CD4-positive, alpha-beta T cell treated with Interleukin-1 beta for 1 hour (primary cell): ENCODE data around the gene HHEX.
"Not testable (repeated sequence)": the region's sequence is repeated elsewhere in the genome, so short reads cannot be mapped to it uniquely, and the experiment has no call there.

Experiments
- DNase-seq, 2 donors: peaks; one replicate each; pipeline ENCODE4 v3.0.0-alpha.2; 2020 to 2022

Gene HHEX

DNA sequence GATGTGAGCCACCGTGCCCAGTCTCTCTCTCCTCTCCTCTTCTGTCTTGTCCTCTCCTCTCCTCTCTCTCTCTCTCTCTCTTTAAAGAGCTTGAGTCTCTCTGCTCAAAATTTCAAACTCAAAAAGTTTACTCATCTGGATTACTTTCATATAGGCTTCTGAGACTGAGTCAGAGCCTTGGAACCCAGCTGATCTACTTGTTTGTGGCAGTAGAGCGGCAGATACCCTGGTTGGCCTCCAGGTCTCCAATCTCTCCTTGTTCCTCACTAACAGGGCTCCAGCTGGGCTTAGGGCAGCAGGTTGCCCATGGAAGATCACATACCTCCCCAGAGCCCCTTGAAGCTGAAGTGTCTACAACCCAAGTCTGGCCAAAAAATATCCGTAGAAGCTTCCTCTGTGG, 51.0 kb downstream of the HHEX start:
- no peak for DNase-seq

DNA sequence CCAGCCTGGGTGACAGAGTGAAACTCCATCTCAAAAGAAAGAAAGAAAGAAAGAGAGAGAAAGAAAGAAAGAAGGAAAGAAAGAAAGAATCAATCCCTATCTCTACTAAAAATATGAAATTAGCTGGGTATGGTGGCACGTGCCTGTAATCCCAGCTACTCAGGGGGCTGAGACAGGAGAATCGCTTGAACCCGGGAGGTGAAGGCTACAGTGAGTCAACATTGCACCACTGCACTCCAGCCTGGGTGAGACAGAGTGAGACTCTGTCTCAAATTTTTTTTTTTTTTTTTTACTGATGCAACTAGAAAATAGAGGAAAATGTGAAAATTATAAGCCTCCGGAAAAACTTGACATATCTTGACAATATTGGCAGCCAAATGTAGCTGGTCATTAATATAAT, 52.0 kb downstream of the HHEX start:
- not testable (repeated sequence) for DNase-seq

DNA sequence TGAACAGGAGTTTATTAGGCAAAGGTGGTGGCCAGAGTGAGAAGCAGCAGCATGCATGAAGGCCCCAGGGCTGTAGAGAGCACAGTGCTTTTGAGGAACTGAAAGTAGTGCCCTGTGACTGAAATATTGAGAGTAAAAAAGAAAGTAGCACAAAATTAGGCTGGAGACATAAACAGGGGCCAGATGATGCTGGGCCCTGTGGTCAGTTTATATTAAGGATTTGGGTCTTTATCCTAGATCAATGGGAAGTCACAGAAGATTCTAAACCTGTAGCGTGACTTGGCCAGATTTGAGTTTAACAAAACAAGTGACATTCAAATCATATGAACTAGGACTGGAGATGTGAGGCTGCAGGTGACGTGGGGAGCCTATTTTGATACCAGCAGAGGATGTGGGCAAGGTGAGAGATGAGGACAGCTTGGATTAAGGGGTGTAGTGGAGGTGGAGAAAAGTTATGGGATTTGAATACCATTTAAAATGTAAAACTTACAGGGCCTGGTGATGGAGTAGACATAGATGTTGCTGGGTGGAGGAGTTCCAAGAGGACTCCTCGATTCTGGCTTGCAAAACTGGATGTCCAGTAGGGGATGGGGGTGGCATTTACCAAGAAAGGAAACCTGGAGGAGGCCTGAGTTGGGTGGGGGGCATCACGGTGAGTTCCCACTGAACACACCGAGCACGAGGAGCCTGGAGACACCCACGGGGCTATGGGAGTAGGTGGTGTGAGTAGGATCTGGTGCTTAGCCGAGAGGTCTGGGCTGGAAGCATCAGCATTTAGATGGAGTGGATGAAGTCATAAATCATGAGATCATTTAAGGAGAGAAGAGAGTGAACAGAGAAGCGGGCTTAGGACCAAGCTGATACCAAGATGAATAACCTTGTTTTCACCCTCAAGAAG, 52.8 kb downstream of the HHEX start:
- DNase-seq: peak in 1 of 2 donors; percentile 65
